ENCODE data around the gene SLIT3.

SLIT3 gene

GRCh38 chr5:169063316-169063953 lies 237.5 kb downstream of the SLIT3 start:
- no peak for DNase-seq

GRCh38 chr5:169062690-169063089 lies 238.2 kb downstream of the SLIT3 start:
- DNase-seq: no peak

GRCh38 chr5:169054506-169054905 lies 246.4 kb downstream of the SLIT3 start:
- no peak for DNase-seq

- no peak for DNase-seq
These were observed 248.7 kb downstream of the SLIT3 start for GRCh38 chr5:169052207-169052606.

GRCh38 chr5:169051351-169051750 lies 249.6 kb downstream of the SLIT3 start:
- no peak for DNase-seq

- DNase-seq: no peak
These were observed 250.3 kb downstream of the SLIT3 start for GRCh38 chr5:169050636-169051035.

- DNase-seq: no peak
These were observed 250.8 kb downstream of the SLIT3 start for GRCh38 chr5:169050146-169050571.

- no peak for DNase-seq
These were observed 251.2 kb downstream of the SLIT3 start for GRCh38 chr5:169049712-169050111.

- DNase-seq: no peak
These were observed 252.5 kb downstream of the SLIT3 start for GRCh38 chr5:169048181-169049125.

GRCh38 chr5:169044962-169045361 lies 256.0 kb downstream of the SLIT3 start:
- no peak for DNase-seq

GRCh38 chr5:169041180-169041579 lies 259.8 kb downstream of the SLIT3 start:
- no peak for DNase-seq

GRCh38 chr5:169039592-169039991 lies 261.3 kb downstream of the SLIT3 start:
- DNase-seq: no peak

GRCh38 chr5:169037466-169037865 lies 263.5 kb downstream of the SLIT3 start:
- DNase-seq: no peak

GRCh38 chr5:169036079-169036805 lies 264.7 kb downstream of the SLIT3 start:
- no peak for DNase-seq

GRCh38 chr5:169029661-169030274 lies 271.2 kb downstream of the SLIT3 start:
- DNase-seq: no peak

- no peak for DNase-seq
These were observed 271.9 kb downstream of the SLIT3 start for GRCh38 chr5:169029037-169029436.

GRCh38 chr5:169027501-169028061 lies 273.4 kb downstream of the SLIT3 start:
- DNase-seq: no peak

- no peak for DNase-seq
These were observed 275.4 kb downstream of the SLIT3 start for GRCh38 chr5:169025491-169025890.

GRCh38 chr5:169024421-169024820 lies 276.5 kb downstream of the SLIT3 start:
- no peak for DNase-seq

GRCh38 chr5:169022718-169023117 lies 278.2 kb downstream of the SLIT3 start:
- no peak for DNase-seq

- no peak for DNase-seq
These were observed 280.8 kb downstream of the SLIT3 start for GRCh38 chr5:169020102-169020501.

- DNase-seq: no peak
These were observed 282.0 kb downstream of the SLIT3 start for GRCh38 chr5:169018925-169019324.

GRCh38 chr5:169015991-169016390 lies 284.9 kb downstream of the SLIT3 start:
- DNase-seq: no peak
